Mammary epithelial cell (primary cell): ENCODE results near the gene STK24.

Experiments used
- EZH2 ChIP-seq: IDR thresholded peaks from 2 replicates; pipeline ENCODE4 v1.6.1; 2012; ENCODE audit warnings: low read length, inconsistent platforms, borderline replicate concordance
- TF ChIP-seq, protein P1 (sequence below), 2 donors: IDR thresholded peaks in 1 of 2; conservative IDR thresholded peaks in 1 of 2; 2 replicates each; pipeline ENCODE4 v1.5.1; 2011 to 2012; ENCODE audit warnings: inconsistent platforms in 2 of 2, low read length in 2 of 2, mild to moderate bottlenecking in 2 of 2, control low read depth in 1 of 2, low read depth in 1 of 2; ENCODE audit not compliant: insufficient read depth in 1 of 2; ENCODE audit errors: extremely low read depth in 1 of 2

DNA sequence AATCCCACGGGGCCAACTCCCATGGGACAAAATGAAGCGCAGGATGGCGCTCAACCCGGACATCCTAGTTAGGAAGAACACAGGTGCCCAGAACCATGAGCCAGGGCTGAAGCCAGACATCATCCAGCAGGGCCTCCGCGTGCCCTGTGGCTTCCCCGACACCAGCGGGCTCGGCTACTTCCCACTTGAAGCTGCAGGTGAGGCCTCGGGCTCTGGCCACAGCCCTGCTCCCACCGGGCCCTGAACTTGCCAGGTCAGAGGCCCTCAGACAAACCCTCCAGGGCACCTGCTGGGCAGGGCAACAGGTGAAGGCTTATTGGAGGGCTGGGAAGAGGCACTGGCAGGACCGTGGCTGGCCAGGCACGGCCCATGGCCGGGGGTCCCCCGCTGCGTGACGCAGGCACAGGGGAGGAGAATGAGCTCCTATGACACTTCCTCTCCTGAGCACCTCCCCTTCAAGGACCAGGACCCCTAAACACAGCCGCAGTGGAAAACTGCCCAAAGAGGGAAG lies 117.7 kb downstream of the STK24 start:
- TF ChIP-seq, protein P1, sequence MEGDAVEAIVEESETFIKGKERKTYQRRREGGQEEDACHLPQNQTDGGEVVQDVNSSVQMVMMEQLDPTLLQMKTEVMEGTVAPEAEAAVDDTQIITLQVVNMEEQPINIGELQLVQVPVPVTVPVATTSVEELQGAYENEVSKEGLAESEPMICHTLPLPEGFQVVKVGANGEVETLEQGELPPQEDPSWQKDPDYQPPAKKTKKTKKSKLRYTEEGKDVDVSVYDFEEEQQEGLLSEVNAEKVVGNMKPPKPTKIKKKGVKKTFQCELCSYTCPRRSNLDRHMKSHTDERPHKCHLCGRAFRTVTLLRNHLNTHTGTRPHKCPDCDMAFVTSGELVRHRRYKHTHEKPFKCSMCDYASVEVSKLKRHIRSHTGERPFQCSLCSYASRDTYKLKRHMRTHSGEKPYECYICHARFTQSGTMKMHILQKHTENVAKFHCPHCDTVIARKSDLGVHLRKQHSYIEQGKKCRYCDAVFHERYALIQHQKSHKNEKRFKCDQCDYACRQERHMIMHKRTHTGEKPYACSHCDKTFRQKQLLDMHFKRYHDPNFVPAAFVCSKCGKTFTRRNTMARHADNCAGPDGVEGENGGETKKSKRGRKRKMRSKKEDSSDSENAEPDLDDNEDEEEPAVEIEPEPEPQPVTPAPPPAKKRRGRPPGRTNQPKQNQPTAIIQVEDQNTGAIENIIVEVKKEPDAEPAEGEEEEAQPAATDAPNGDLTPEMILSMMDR (conservative IDR thresholded peaks at IDR 0.05 in 1 of 2, IDR thresholded peaks at IDR 0.05 in 1 of 2; ENCODE audit: extremely low read depth in 1 of 2, insufficient read depth in 1 of 2, low read depth in 1 of 2, low read length in 2 of 2): no peak
- TF ChIP-seq EZH2: no peak
